Measurements from ENCODE around the gene SLC28A1. TPM values are rescaled to one million over a fixed set of nuclear protein-coding genes. Genes with fewer than 3 reads are reported as not detected.

The SLC28A1 gene
- total RNA-seq, 1 experiment from 2014 or later: not detected

DNA sequence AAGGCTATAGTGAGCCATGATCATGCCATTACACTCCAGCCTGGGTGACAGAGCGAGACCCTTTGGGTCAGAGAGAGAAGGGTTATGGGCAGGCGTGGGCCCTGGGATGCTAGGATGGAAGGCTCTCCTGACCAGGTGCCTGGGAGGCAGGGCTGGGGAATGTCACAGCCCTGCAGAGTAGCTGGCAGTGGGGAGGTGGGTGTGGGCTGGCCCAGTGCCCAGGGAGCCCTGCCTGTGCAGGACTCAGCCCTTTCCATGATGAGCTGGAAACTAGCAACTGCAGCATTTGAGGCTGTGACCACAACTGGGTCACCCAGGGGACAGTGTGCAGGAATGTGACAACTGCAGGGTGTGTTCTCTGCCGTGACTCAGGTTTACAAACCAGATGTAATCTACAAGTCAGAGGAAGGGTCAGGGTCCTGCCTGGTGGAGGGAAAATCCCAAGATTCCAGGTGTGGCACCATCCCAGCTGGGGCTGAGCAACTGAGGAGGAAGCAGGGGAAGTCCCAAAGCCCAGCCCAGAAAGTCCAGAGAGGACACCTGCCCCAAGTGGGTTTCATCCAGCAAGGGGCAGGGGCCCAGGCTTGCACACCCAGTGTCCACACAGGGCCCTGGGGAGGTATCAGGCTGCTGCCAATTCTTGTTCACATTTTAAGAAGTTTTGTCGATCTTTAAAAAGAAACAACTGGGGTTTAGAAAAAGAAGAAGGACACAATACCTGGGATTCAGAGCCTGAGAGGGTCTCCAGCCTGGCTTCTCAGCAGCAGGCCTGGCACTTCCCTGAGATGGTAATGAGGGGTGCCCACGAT lies 45.5 kb downstream of the SLC28A1 start:
- BruUV-seq (replicated peaks): TSS peak; percentile 69
- Histone ChIP-seq H3K9me2 (ENCODE audit: insufficient read depth) (no peaks in the 10 kb centered on the region), H3K4me3 (replicated peaks in 1 of 2; ENCODE audit: low read depth in 1 of 2, low read length in 2 of 2) (peak overlapping the region in 1 of 2 experiments; percentile 36; a peak in 2 of 4 replicates), H3K27me3 (ENCODE audit: insufficient read depth, low read length) (no peaks in the 10 kb centered on the region), H2AFZ (ENCODE audit: low read depth, low read length, poor library complexity, severe bottlenecking) (no peak overlapping the region), H3K4me2 (ENCODE audit: low read length) (peak overlapping the region; percentile 80), H4K20me1 (ENCODE audit: insufficient read depth) (no peaks in the 10 kb centered on the region), H3K36me3 (ENCODE audit: control insufficient read depth in 1 of 2, insufficient read depth in 2 of 2, low read length in 2 of 2) (no peaks in the 10 kb centered on the region), H3K4me1 (ENCODE audit: control insufficient read depth in 1 of 2, insufficient read depth in 2 of 2, low read length in 2 of 2) (peaks cover 24 to 35% of the 10 kb centered on the region in 2 experiments), H3K9me3 (ENCODE audit: control insufficient read depth in 1 of 2, insufficient read depth in 1 of 2, low read depth in 1 of 2, low read length in 2 of 2) (no peaks in the 10 kb centered on the region), H3K27ac (ENCODE audit: low read depth, low read length) (peak overlapping the region; percentile 61), H3K79me2 (ENCODE audit: insufficient read depth, low read length) (no peaks in the 10 kb centered on the region), H3K9ac (ENCODE audit: low read length) (peak overlapping the region; percentile 64)
- peak; percentile 88 for ATAC-seq
- intact Hi-C loops (cut with micrococcal nuclease): loop anchor here (1.0 to 10.0 kb wide), 6 partner anchors 51 to 785 kb away; partner anchors contain the start of genes PDE8A, SEC11A and WDR73
- DNase-seq (ENCODE audit: low read depth, low spot score): peak; percentile 94
- ChIA-PET RAD21 (ENCODE audit: low non-redundant PET in 1 of 2, low total read pairs in 2 of 2, uncharacterized antibody in 2 of 2, unreplicated experiment in 2 of 2) (interaction anchor here in 1 of 2 experiments (0.7 kb wide), 1 partner anchor 85 kb away, joined by 3 read pairs; no protein-coding TSS in a partner anchor), POLR2A (interaction anchor here (0.9 to 1.6 kb wide), 4 partner anchors 17 to 216 kb away, joined by 3 to 7 read pairs (median 4); no protein-coding TSS in a partner anchor), CTCF (interaction anchor here (1.5 to 2.2 kb wide), 2 partner anchors 50 to 52 kb away, joined by 3 to 5 read pairs; no protein-coding TSS in a partner anchor)
- TF ChIP-seq, protein P1, sequence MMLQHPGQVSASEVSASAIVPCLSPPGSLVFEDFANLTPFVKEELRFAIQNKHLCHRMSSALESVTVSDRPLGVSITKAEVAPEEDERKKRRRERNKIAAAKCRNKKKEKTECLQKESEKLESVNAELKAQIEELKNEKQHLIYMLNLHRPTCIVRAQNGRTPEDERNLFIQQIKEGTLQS (IDR thresholded peaks at IDR 0.05): no peak
- TF ChIP-seq EGR1 (IDR thresholded peaks at IDR 0.05; ENCODE audit: low read depth): 0 out of 2 replicates have a peak, but pooled peaks have one; percentile 16
- TF ChIP-seq CEBPB (IDR thresholded peaks at IDR 0.05; ENCODE audit: low read depth): peak; percentile 75
- TF ChIP-seq FOSL1 (IDR thresholded peaks at IDR 0.05; ENCODE audit: low read depth): peak; percentile 72
- TF ChIP-seq, protein P2, sequence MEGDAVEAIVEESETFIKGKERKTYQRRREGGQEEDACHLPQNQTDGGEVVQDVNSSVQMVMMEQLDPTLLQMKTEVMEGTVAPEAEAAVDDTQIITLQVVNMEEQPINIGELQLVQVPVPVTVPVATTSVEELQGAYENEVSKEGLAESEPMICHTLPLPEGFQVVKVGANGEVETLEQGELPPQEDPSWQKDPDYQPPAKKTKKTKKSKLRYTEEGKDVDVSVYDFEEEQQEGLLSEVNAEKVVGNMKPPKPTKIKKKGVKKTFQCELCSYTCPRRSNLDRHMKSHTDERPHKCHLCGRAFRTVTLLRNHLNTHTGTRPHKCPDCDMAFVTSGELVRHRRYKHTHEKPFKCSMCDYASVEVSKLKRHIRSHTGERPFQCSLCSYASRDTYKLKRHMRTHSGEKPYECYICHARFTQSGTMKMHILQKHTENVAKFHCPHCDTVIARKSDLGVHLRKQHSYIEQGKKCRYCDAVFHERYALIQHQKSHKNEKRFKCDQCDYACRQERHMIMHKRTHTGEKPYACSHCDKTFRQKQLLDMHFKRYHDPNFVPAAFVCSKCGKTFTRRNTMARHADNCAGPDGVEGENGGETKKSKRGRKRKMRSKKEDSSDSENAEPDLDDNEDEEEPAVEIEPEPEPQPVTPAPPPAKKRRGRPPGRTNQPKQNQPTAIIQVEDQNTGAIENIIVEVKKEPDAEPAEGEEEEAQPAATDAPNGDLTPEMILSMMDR (IDR thresholded peaks at IDR 0.05 in 2 of 3, conservative IDR thresholded peaks at IDR 0.05 in 1 of 3; ENCODE audit: borderline replicate concordance in 1 of 3, insufficient read depth in 1 of 3, low read depth in 2 of 3, low read length in 2 of 3): no peak
- TF ChIP-seq, protein P3, sequence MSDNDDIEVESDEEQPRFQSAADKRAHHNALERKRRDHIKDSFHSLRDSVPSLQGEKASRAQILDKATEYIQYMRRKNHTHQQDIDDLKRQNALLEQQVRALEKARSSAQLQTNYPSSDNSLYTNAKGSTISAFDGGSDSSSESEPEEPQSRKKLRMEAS (IDR thresholded peaks at IDR 0.05): peak; percentile 83
- no peak for TF ChIP-seq POLR2A (IDR thresholded peaks at IDR 0.05; ENCODE audit: borderline replicate concordance, extremely low read depth, insufficient read depth, insufficient read length)
- TF ChIP-seq ZFX (IDR thresholded peaks at IDR 0.05): no peak
- TF ChIP-seq, protein P4, sequence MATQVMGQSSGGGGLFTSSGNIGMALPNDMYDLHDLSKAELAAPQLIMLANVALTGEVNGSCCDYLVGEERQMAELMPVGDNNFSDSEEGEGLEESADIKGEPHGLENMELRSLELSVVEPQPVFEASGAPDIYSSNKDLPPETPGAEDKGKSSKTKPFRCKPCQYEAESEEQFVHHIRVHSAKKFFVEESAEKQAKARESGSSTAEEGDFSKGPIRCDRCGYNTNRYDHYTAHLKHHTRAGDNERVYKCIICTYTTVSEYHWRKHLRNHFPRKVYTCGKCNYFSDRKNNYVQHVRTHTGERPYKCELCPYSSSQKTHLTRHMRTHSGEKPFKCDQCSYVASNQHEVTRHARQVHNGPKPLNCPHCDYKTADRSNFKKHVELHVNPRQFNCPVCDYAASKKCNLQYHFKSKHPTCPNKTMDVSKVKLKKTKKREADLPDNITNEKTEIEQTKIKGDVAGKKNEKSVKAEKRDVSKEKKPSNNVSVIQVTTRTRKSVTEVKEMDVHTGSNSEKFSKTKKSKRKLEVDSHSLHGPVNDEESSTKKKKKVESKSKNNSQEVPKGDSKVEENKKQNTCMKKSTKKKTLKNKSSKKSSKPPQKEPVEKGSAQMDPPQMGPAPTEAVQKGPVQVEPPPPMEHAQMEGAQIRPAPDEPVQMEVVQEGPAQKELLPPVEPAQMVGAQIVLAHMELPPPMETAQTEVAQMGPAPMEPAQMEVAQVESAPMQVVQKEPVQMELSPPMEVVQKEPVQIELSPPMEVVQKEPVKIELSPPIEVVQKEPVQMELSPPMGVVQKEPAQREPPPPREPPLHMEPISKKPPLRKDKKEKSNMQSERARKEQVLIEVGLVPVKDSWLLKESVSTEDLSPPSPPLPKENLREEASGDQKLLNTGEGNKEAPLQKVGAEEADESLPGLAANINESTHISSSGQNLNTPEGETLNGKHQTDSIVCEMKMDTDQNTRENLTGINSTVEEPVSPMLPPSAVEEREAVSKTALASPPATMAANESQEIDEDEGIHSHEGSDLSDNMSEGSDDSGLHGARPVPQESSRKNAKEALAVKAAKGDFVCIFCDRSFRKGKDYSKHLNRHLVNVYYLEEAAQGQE (IDR thresholded peaks at IDR 0.05; ENCODE audit: low read depth): no peak
- TF ChIP-seq YY1 (IDR thresholded peaks at IDR 0.05; ENCODE audit: extremely low read depth, insufficient replicate concordance, low read depth, low read length): peak; percentile 36
- no peak for TF ChIP-seq ELF1 (IDR thresholded peaks at IDR 0.05; ENCODE audit: borderline replicate concordance, low read depth)
- no peak for TF ChIP-seq TCF7L2 (IDR thresholded peaks at IDR 0.05; ENCODE audit: borderline replicate concordance, extremely low read depth, insufficient read depth, insufficient read length)
- TF ChIP-seq ZNF274 (IDR thresholded peaks at IDR 0.05; ENCODE audit: low read depth, low read length): no peak
- TF ChIP-seq, protein P5, sequence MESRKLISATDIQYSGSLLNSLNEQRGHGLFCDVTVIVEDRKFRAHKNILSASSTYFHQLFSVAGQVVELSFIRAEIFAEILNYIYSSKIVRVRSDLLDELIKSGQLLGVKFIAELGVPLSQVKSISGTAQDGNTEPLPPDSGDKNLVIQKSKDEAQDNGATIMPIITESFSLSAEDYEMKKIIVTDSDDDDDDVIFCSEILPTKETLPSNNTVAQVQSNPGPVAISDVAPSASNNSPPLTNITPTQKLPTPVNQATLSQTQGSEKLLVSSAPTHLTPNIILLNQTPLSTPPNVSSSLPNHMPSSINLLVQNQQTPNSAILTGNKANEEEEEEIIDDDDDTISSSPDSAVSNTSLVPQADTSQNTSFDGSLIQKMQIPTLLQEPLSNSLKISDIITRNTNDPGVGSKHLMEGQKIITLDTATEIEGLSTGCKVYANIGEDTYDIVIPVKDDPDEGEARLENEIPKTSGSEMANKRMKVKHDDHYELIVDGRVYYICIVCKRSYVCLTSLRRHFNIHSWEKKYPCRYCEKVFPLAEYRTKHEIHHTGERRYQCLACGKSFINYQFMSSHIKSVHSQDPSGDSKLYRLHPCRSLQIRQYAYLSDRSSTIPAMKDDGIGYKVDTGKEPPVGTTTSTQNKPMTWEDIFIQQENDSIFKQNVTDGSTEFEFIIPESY (IDR thresholded peaks at IDR 0.05; ENCODE audit: extremely low read depth, insufficient replicate concordance, low read length): peak; percentile 42
- TF ChIP-seq POLR2AphosphoS5 (IDR thresholded peaks at IDR 0.05; ENCODE audit: low read depth, low read length): peak; percentile 78
- peak; percentile 94 for TF ChIP-seq CBX3 (IDR thresholded peaks at IDR 0.05; ENCODE audit: low read depth)
- TF ChIP-seq SP1 (IDR thresholded peaks at IDR 0.05; ENCODE audit: low read depth): peak; percentile 98
